ENCODE results near the gene ZNF577.
"Not testable (repeated sequence)": the region's sequence is repeated elsewhere in the genome, so short reads cannot be mapped to it uniquely, and the experiment has no call there.

The ZNF577 gene

GRCh38 chr19:51887522-51888498, at the start of gene ZNF577:
ZNF577 (minus strand) TSS chr19:51887951; CDS start chr19:51880382, 7,569 bp downstream.
- peak; percentile 39 for DNase-seq (ENCODE audit: low read depth)

- no peak for DNase-seq (ENCODE audit: low read depth)
These were observed 44.2 kb upstream of the ZNF577 start for GRCh38 chr19:51931921-51932320.

- DNase-seq (ENCODE audit: low read depth): no peak
These were observed 40.1 kb upstream of the ZNF577 start for GRCh38 chr19:51927859-51928258.

- DNase-seq (ENCODE audit: low read depth): peak; percentile 71
These were observed 39.3 kb upstream of the ZNF577 start, which contains the start of gene ZNF613 for GRCh38 chr19:51926784-51927741. ZNF613 (plus strand) TSS chr19:51927472; CDS start chr19:51936221, 8,749 bp downstream.

- no peak for DNase-seq (ENCODE audit: low read depth)
These were observed 38.7 kb upstream of the ZNF577 start for GRCh38 chr19:51926426-51926783.

- DNase-seq (ENCODE audit: low read depth): no peak
These were observed 34.2 kb upstream of the ZNF577 start for GRCh38 chr19:51921949-51922348.

GRCh38 chr19:51919606-51920005, 31.9 kb upstream of the ZNF577 start:
- DNase-seq (ENCODE audit: low read depth): no peak

- no peak for DNase-seq (ENCODE audit: low read depth)
These were observed 28.4 kb upstream of the ZNF577 start for GRCh38 chr19:51916167-51916566.

- DNase-seq (ENCODE audit: low read depth): no peak
These were observed 27.6 kb upstream of the ZNF577 start for GRCh38 chr19:51915324-51915867.

- DNase-seq (ENCODE audit: low read depth): not testable (repeated sequence)
These were observed 20.2 kb upstream of the ZNF577 start for GRCh38 chr19:51907981-51908380.

GRCh38 chr19:51906108-51906507, 18.4 kb upstream of the ZNF577 start:
- not testable (repeated sequence) for DNase-seq (ENCODE audit: low read depth)

- not testable (repeated sequence) for DNase-seq (ENCODE audit: low read depth)
These were observed 17.9 kb upstream of the ZNF577 start for GRCh38 chr19:51905639-51906038.

- no peak for DNase-seq (ENCODE audit: low read depth)
These were observed 17.5 kb upstream of the ZNF577 start for GRCh38 chr19:51905206-51905605.

- peak; percentile 59 for DNase-seq (ENCODE audit: low read depth)
These were observed 16.8 kb upstream of the ZNF577 start, which contains the start of gene ZNF649 for GRCh38 chr19:51904331-51905165. ZNF649 (minus strand) TSS chr19:51905017; CDS start chr19:51900107, 4,910 bp downstream.

- no peak for DNase-seq (ENCODE audit: low read depth)
These were observed 15.4 kb upstream of the ZNF577 start for GRCh38 chr19:51903192-51903591.

- no peak for DNase-seq (ENCODE audit: low read depth)
These were observed 14.1 kb upstream of the ZNF577 start for GRCh38 chr19:51901860-51902259.

GRCh38 chr19:51891193-51891747, 3.5 kb upstream of the ZNF577 start:
- DNase-seq (ENCODE audit: low read depth): no peak

GRCh38 chr19:51889934-51890333, 2.2 kb upstream of the ZNF577 start:
- no peak for DNase-seq (ENCODE audit: low read depth)

- no peak for DNase-seq (ENCODE audit: low read depth)
These were observed 3.0 kb downstream of the ZNF577 start for GRCh38 chr19:51884713-51885112.

GRCh38 chr19:51882518-51882917, 5.2 kb downstream of the ZNF577 start:
- DNase-seq (ENCODE audit: low read depth): no peak

- no peak for DNase-seq (ENCODE audit: low read depth)
These were observed 14.7 kb downstream of the ZNF577 start for GRCh38 chr19:51873097-51873496.
